A549 (cell line): ENCODE data around the gene APOD. TPM values are rescaled to one million over a fixed set of nuclear protein-coding genes. Genes with fewer than 3 reads are reported as not detected.

Experiments used
- ATAC-seq, 2 experiments: fragments of 200-7000 bp in 1 of 2; fragments of >200 bp in 1 of 2; cut with Nextera tagmentation in 1 of 2; cut with Tn5 transposase in 1 of 2; 3 replicates each; pipeline versions ENCODE4 v1.8.0 to v1.9.1; 2018 to 2020; ENCODE audit warnings: mild to moderate bottlenecking in 1 of 2, moderate library complexity in 1 of 2
- CTCF ChIA-PET: fragments of 300-600 bp; sonication (Branson Sonifier 250); formaldehyde crosslinking; extraction: SDS; loops from one replicate; lab custom pipeline; 2021; ENCODE audit warnings: antibody characterized with exemption, inconsistent platforms; lab: Yijun Ruan, JAX
- POLR2A ChIA-PET: fragments of 350-600 bp; formaldehyde crosslinking; extraction: SDS; loops from one replicate; lab custom pipeline; 2021; ENCODE audit warnings: antibody characterized with exemption, inconsistent platforms; lab: Yijun Ruan, JAX
- DNase-seq, 2 experiments: peaks; one replicate each; pipeline versions ENCODE4 v3.0.0 to v3.0.0-alpha.2; 2011 to 2016; ENCODE audit warnings: low read depth in 1 of 2, low spot score in 1 of 2
- FAIRE-seq: peaks from 2 replicates; lab custom pipeline; 2011; peaks lifted over from hg19 to GRCh38; lab: Jason Lieb, UNC
- H3K27ac ChIP-seq, 2 experiments: fragments of >200 bp; sonication (Bioruptor Twin); formaldehyde crosslinking; 3 replicates each; pipeline ENCODE4 v1.5.1; 2016 to 2017
- H3K4me1 ChIP-seq: fragments of >200 bp; sonication (Bioruptor Twin); formaldehyde crosslinking; 3 replicates; pipeline ENCODE4 v1.6.1; 2016
- H3K4me2 ChIP-seq: fragments of >200 bp; sonication (Bioruptor Twin); formaldehyde crosslinking; 3 replicates; pipeline ENCODE4 v1.6.1; 2016
- H3K4me3 ChIP-seq: fragments of >200 bp; sonication (Bioruptor Twin); formaldehyde crosslinking; 3 replicates; pipeline ENCODE4 v1.5.1; 2016
- H3K9me3 ChIP-seq: fragments of >200 bp; sonication (Bioruptor Twin); formaldehyde crosslinking; 3 replicates; pipeline ENCODE4 v1.6.1; 2016
- CBX8 ChIP-seq: fragments of 200-600 bp; sonication (generic); IDR thresholded peaks from 2 replicates; pipeline ENCODE4 v1.6.1; 2016
- CEBPB ChIP-seq, 2 experiments: fragments of >200 bp in 1 of 2; sonication (Bioruptor Twin) in 1 of 2; formaldehyde crosslinking in 1 of 2; IDR thresholded peaks; 2 replicates each; pipeline ENCODE4 v1.6.1; 2012 to 2016
- CHD2 ChIP-seq: fragments of 150-350 bp; IDR thresholded peaks from 2 replicates; pipeline ENCODE4 v1.6.1; 2014; ENCODE audit warnings: low read length; ENCODE audit not compliant: partially characterized antibody
- FOXS1 ChIP-seq: fragments of 250-450 bp; sonication (Bioruptor Pico); IDR thresholded peaks from 2 replicates; pipeline ENCODE4 v1.5.0; 2020; ENCODE audit warnings: mild to moderate bottlenecking, moderate library complexity
- GATA3 ChIP-seq: IDR thresholded peaks from 2 replicates; pipeline ENCODE4 v1.6.1; 2012; ENCODE audit warnings: borderline replicate concordance
- HDAC2 ChIP-seq: fragments of 200-600 bp; sonication (generic); IDR thresholded peaks from 2 replicates; pipeline ENCODE4 v1.6.1; 2016
- HOXA7 ChIP-seq: fragments of 250-450 bp; sonication (Bioruptor Pico); IDR thresholded peaks from 2 replicates; pipeline ENCODE4 v1.5.0; 2020; ENCODE audit warnings: mild to moderate bottlenecking, moderate library complexity
- JUN ChIP-seq, 2 experiments: fragments of >200 bp; sonication (Bioruptor Twin); formaldehyde crosslinking; IDR thresholded peaks; 2 replicates in 1 of 2; 3 replicates in 1 of 2; pipeline ENCODE4 v1.6.1; 2016 to 2017
- MAZ ChIP-seq: fragments of 150-350 bp; IDR thresholded peaks from 2 replicates; pipeline ENCODE4 v1.6.1; 2014; ENCODE audit warnings: antibody characterized with exemption, low read depth, low read length, borderline replicate concordance
- NPAS2 ChIP-seq: fragments of 250-450 bp; sonication (Bioruptor Pico); IDR thresholded peaks from 2 replicates; pipeline ENCODE4 v1.8.0; 2022; ENCODE audit warnings: mild to moderate bottlenecking, moderate library complexity, borderline replicate concordance
- NR3C1 ChIP-seq: fragments of >200 bp; sonication (Bioruptor Twin); formaldehyde crosslinking; IDR thresholded peaks from 3 replicates; pipeline ENCODE4 v1.6.1; 2017
- RCOR1 ChIP-seq: fragments of 150-350 bp; IDR thresholded peaks from 2 replicates; pipeline ENCODE4 v1.6.1; 2014; ENCODE audit warnings: antibody characterized with exemption, low read length, low read depth
- SMC3 ChIP-seq: fragments of >200 bp; sonication (Bioruptor Twin); formaldehyde crosslinking; IDR thresholded peaks from 3 replicates; pipeline ENCODE4 v1.6.1; 2018; ENCODE audit warnings: inconsistent platforms
- SREBF2 ChIP-seq: fragments of 450-650 bp; IDR thresholded peaks from 2 replicates; pipeline ENCODE4 v1.6.1; 2014; ENCODE audit warnings: mild to moderate bottlenecking, moderate library complexity
- TFCP2L1 ChIP-seq: fragments of 250-450 bp; sonication (Bioruptor Pico); IDR thresholded peaks from 2 replicates; pipeline ENCODE4 v1.5.0; 2021; ENCODE audit warnings: mild to moderate bottlenecking
- ZSCAN20 ChIP-seq: fragments of 250-450 bp; sonication (Bioruptor Pico); IDR thresholded peaks from 2 replicates; pipeline ENCODE4 v1.8.0; 2022; ENCODE audit warnings: mild to moderate bottlenecking, moderate library complexity
- WGBS: methylation state at CpG from one replicate; pipeline ENCODE4 v1.1.6; 2017; ENCODE audit errors: missing lambda C conversion rate; 5-methylcytosine and 5-hydroxymethylcytosine counted together
- polyA plus RNA-seq, 4 experiments: library from polyadenylated mRNA; depleted of rRNA in 3 of 4; stranded (reverse); fragments of >200 nt; fragmentation: RNase III in 1 of 4; extraction: RNeasy Plus Mini Kit Qiagen cat#74134 plus additional on column Dnase treatment in 1 of 4; gene quantifications; 2 replicates in 3 of 4; 3 replicates in 1 of 4; pipeline ENCODE4 v1.2.3, GENCODE V29; 2011 to 2017
- TF ChIP-seq, protein P1 (sequence below): fragments of >200 bp; sonication (Bioruptor Twin); formaldehyde crosslinking; IDR thresholded peaks from 3 replicates; pipeline ENCODE4 v1.6.1; 2016
- TF ChIP-seq, protein P2 (sequence below): fragments of 150-350 bp; IDR thresholded peaks from 2 replicates; pipeline ENCODE4 v1.6.1; 2014; ENCODE audit warnings: low read depth, mild to moderate bottlenecking, low read length
- TF ChIP-seq, protein P3 (sequence below): fragments of 250-450 bp; sonication (Bioruptor Pico); IDR thresholded peaks from 2 replicates; pipeline ENCODE4 v1.5.0; 2021; ENCODE audit warnings: mild to moderate bottlenecking, moderate library complexity, borderline replicate concordance

The APOD gene
- polyA plus RNA-seq, 2 of the 4 experiments (the other 2 are of a cell fraction): 0.15 to 2.8 TPM

DNA sequence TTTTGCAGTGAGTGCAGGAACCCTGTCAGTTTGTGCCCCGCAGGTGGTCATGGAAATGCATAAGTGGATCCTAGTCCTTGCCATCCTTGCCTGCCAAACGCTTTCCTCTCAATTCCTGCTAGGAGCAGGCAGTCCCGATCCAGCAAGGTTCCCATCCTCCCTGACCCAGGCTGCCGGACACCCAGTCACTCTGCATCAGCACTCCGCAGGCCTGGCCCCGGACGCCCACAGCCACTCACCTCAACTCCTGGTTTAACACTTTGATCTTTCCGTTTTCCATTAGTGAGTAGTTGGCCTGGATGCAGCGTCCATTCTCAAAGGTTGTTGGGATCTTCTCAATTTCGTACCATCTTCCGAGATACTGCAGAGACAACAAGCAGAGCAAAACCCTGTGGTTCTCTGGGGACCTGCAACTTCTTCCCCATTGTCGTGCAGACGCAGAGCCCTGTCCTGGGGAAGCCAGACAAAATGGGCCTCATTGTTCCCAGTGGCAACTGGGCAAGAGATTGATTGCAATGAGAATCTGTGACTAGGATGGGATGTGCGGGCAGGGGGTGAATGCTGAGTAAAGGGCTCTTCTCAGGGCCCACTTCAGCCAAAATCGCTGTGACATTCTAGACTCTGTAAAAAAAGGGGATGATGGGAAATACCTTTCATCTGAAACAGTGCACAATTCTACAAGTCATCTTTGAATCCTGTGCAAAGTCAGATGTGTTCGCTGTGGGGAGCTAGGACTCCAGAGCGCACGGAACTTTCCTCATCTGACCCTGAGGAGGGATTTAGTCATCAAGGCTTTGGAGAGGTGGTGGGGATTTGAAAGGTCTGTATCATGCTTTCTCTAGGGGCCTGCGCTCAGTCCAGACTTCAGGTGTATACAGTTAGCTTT lies 9.9 kb downstream of the APOD start:
- ChIA-PET CTCF (no interaction called here), POLR2A (no interaction called here)
- no peak overlapping the region for H3K4me3 ChIP-seq
- H3K27ac ChIP-seq: no peak overlapping the region
- WGBS: 82% methylated on average over 19 of the region's 19 CpGs
- H3K4me1 ChIP-seq: no peaks in the 10 kb centered on the region
- FAIRE-seq (no peak), DNase-seq (no peak), ATAC-seq (no peak)
- TF ChIP-seq TFCP2L1 (CRISPR knock-in tag) (no peak), CEBPB (IDR thresholded peaks at IDR 0.05) (no peak), NR3C1 (no peak), MAZ (no peak), SMC3 (no peak)
- TF ChIP-seq, protein P1, sequence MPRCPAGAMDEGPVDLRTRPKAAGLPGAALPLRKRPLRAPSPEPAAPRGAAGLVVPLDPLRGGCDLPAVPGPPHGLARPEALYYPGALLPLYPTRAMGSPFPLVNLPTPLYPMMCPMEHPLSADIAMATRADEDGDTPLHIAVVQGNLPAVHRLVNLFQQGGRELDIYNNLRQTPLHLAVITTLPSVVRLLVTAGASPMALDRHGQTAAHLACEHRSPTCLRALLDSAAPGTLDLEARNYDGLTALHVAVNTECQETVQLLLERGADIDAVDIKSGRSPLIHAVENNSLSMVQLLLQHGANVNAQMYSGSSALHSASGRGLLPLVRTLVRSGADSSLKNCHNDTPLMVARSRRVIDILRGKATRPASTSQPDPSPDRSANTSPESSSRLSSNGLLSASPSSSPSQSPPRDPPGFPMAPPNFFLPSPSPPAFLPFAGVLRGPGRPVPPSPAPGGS: no peak
- H3K4me2 ChIP-seq: no peak overlapping the region
- no peaks in the 10 kb centered on the region for H3K9me3 ChIP-seq

DNA sequence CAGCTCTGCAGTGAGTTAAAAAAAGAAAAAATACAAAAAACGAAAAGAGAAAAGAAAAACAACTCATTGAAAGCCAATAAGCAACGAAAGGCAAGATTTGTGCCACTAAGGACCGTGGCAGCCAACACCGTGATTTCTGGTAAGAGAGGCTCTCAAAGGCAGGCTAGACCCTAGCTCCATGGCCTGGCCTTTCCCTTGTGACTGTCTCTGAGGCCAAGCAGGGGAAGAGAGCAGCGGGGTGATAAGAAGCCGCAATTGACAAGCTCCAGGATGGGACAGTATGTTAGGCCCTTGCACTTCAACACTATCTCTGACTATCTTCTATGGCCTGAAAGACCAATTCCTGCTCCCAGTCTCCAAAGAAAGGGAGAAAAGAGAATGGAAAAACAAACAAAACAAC lies 12.4 kb downstream of the APOD start:
- WGBS: 66% methylated on average over 6 of the region's 6 CpGs
- Histone ChIP-seq H3K4me3 (no peak overlapping the region), H3K4me2 (no peak overlapping the region), H3K27ac (no peak overlapping the region), H3K9me3 (no peaks in the 10 kb centered on the region), H3K4me1 (0 out of 3 replicates have a peak, but pooled peaks cover 3% of the 10 kb centered on the region)
- no peak for ATAC-seq
- POLR2A ChIA-PET: no interaction called here
- TF ChIP-seq FOXS1 (no peak), SREBF2 (no peak), HOXA7 (no peak), CBX8 (no peak), NR3C1 (no peak), HDAC2 (no peak), RCOR1 (no peak), CHD2 (no peak)
- TF ChIP-seq, protein P2, sequence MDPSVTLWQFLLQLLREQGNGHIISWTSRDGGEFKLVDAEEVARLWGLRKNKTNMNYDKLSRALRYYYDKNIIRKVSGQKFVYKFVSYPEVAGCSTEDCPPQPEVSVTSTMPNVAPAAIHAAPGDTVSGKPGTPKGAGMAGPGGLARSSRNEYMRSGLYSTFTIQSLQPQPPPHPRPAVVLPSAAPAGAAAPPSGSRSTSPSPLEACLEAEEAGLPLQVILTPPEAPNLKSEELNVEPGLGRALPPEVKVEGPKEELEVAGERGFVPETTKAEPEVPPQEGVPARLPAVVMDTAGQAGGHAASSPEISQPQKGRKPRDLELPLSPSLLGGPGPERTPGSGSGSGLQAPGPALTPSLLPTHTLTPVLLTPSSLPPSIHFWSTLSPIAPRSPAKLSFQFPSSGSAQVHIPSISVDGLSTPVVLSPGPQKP: no peak
- DNase-seq: no peak
- CTCF ChIA-PET: interaction anchor here (1.5 kb wide), 1 partner anchor 13 kb away, joined by 4 read pairs; no protein-coding TSS in a partner anchor
- FAIRE-seq: no peak

DNA sequence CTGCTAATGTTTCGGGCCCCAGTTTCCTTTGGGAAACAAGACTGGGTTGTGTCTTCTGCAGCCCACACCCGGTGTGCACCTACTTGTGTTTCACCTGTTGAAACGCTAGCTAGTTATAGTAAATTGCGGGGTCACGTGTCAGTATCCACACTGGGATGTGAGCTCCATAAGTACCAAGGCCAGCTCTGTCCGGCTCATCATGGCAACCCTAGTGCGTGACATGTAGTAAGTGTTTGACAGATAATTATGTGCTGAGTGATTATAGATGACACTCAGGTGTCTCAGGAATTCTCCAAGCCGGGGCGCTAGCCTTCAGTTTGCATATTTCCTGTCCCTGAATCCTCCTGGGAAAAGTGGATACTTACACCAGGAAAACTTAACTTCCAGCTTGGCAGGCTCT lies 12.8 kb downstream of the APOD start:
- no peak overlapping the region for H3K27ac ChIP-seq
- H3K4me1 ChIP-seq: 0 out of 3 replicates have a peak, but pooled peaks cover 3% of the 10 kb centered on the region
- ATAC-seq: no peak
- H3K9me3 ChIP-seq: no peaks in the 10 kb centered on the region
- H3K4me2 ChIP-seq: no peak overlapping the region
- TF ChIP-seq GATA3 (no peak), ZSCAN20 (no peak), NPAS2 (no peak), JUN (IDR thresholded peaks at IDR 0.05) (no peak)
- TF ChIP-seq, protein P1: no peak
- TF ChIP-seq, protein P3, sequence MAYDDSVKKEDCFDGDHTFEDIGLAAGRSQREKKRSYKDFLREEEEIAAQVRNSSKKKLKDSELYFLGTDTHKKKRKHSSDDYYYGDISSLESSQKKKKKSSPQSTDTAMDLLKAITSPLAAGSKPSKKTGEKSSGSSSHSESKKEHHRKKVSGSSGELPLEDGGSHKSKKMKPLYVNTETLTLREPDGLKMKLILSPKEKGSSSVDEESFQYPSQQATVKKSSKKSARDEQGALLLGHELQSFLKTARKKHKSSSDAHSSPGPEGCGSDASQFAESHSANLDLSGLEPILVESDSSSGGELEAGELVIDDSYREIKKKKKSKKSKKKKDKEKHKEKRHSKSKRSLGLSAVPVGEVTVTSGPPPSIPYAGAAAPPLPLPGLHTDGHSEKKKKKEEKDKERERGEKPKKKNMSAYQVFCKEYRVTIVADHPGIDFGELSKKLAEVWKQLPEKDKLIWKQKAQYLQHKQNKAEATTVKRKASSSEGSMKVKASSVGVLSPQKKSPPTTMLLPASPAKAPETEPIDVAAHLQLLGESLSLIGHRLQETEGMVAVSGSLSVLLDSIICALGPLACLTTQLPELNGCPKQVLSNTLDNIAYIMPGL (CRISPR knock-in tag): no peak
- POLR2A ChIA-PET: no interaction called here
- WGBS: 79% methylated on average over 9 of the region's 9 CpGs
- no peak overlapping the region for H3K4me3 ChIP-seq
- CTCF ChIA-PET: interaction anchor here (1.5 kb wide), 1 partner anchor 12 kb away, joined by 4 read pairs; no protein-coding TSS in a partner anchor
- DNase-seq: no peak
- no peak for FAIRE-seq
